ENCODE results near the gene KDSR.

DNA sequence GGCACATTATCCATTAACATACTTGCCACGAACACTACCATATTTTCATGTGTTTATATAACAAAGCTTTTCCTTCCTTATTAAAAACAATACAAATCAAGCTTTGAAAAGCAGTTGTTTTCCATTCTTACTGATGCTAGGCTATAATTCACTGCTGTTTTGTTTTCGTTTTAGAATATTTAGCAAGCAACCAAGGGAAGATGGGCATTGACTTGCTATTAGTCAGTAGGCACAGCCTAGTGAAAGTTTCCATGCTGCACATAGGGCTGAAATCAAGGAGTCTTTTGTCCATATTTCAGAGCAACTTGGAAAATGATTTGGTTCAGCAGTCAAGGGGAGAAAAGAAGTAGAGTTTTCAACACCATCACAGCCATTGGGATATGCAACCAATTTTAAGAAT lies 78.7 kb downstream of the KDSR start:
- TF ChIP-seq, protein P1, sequence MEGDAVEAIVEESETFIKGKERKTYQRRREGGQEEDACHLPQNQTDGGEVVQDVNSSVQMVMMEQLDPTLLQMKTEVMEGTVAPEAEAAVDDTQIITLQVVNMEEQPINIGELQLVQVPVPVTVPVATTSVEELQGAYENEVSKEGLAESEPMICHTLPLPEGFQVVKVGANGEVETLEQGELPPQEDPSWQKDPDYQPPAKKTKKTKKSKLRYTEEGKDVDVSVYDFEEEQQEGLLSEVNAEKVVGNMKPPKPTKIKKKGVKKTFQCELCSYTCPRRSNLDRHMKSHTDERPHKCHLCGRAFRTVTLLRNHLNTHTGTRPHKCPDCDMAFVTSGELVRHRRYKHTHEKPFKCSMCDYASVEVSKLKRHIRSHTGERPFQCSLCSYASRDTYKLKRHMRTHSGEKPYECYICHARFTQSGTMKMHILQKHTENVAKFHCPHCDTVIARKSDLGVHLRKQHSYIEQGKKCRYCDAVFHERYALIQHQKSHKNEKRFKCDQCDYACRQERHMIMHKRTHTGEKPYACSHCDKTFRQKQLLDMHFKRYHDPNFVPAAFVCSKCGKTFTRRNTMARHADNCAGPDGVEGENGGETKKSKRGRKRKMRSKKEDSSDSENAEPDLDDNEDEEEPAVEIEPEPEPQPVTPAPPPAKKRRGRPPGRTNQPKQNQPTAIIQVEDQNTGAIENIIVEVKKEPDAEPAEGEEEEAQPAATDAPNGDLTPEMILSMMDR (conservative IDR thresholded peaks at IDR 0.05; ENCODE audit: low read depth, low read length), result no peak
- TF ChIP-seq EZH2 (IDR thresholded peaks at IDR 0.05; ENCODE audit: borderline replicate concordance, low read depth, low read length, poor library complexity, severe bottlenecking), result no peak
